SU-DHL-6 (cell line): Measurements from ENCODE around the gene OGG1.

Experiments used
- EZH2phosphoT487 ChIP-seq: fragments of 200-600 bp; sonication (generic), shearing (Covaris generic); conservative IDR thresholded peaks from 2 replicates; pipeline ENCODE4 v1.6.1; 2018; ENCODE audit warnings: mild to moderate bottlenecking, antibody characterized with exemption, low read length, moderate library complexity, mixed read lengths
- TF ChIP-seq, protein P1 (sequence below): fragments of 200-600 bp; sonication (generic); IDR thresholded peaks from one replicate; pipeline ENCODE4 v1.5.1; 2017; ENCODE audit warnings: antibody characterized with exemption, mild to moderate bottlenecking, low read length, moderate library complexity; ENCODE audit not compliant: insufficient read depth, poor library complexity, severe bottlenecking

DNA sequence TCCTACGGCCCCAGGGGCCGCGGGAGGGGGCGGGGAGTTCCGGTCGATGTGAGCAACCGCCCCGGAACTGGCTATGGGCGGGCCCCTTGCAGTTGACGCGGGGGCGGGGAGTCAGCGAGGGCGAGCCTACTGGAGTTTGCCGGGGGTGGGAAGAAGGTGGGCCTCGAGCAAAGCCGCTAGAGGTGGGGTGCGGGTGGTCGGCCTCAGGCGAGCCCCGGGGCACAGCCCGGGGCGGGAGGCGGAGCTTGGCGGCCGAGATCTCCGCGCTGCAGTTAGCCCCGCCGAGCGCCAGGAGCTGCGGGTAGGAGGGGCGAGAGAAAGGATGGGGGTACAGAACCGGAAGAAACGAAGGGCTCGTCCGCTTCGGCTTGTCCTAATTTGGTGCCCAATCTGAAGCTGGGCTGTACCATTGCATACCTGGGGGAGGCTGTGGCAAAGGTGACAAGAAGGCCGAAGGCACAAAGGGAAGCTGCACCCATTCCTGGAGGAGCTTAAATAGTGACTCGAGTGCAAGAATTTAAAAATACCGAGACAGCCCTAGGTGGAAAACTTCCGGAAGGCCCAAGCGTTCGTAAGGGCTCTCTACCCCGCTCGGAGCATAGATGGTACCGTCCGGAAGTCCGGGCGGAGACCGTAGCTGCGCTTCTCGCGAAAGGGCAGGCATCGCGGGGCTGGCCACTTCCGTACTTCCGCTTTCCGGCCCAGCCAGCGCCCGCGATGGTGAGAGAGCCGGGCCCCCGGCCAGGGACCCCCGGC is 42.8 kb downstream of the OGG1 start, which contains the start of the genes ARPC4 and TADA3:
- TF ChIP-seq, protein P1, sequence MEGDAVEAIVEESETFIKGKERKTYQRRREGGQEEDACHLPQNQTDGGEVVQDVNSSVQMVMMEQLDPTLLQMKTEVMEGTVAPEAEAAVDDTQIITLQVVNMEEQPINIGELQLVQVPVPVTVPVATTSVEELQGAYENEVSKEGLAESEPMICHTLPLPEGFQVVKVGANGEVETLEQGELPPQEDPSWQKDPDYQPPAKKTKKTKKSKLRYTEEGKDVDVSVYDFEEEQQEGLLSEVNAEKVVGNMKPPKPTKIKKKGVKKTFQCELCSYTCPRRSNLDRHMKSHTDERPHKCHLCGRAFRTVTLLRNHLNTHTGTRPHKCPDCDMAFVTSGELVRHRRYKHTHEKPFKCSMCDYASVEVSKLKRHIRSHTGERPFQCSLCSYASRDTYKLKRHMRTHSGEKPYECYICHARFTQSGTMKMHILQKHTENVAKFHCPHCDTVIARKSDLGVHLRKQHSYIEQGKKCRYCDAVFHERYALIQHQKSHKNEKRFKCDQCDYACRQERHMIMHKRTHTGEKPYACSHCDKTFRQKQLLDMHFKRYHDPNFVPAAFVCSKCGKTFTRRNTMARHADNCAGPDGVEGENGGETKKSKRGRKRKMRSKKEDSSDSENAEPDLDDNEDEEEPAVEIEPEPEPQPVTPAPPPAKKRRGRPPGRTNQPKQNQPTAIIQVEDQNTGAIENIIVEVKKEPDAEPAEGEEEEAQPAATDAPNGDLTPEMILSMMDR: no peak
- TF ChIP-seq EZH2phosphoT487: no peak
